ENCODE results near the gene ADAM20. TPM values are rescaled to one million over a fixed set of nuclear protein-coding genes. Genes with fewer than 3 reads are reported as not detected.

The ADAM20 gene
- total and polyA plus RNA-seq, 12 donors = 0.01 to 0.76 (median 0.34) TPM

GRCh38 chr14:70527501-70528105, 7.2 kb downstream of the ADAM20 start:
- no peak for DNase-seq
- H3K9me3 ChIP-seq = peaks cover 0 to 16% (median under 1%) of the 10 kb centered on the region in 11 donors
- H3K27ac ChIP-seq = no peak overlapping the region
- peaks cover 0 to 36% (median 0%) of the 10 kb centered on the region in 9 donors for H3K36me3 ChIP-seq
- no peaks in the 10 kb centered on the region for H3K4me1 ChIP-seq
- no peak overlapping the region for H3K4me3 ChIP-seq
- H3K27me3 ChIP-seq = no peaks in the 10 kb centered on the region
- ATAC-seq = no peak
- 88 to 95% methylated on average over 2 of the region's 2 CpGs for WGBS, 2 donors
- no peak for TF ChIP-seq CTCF (IDR thresholded peaks at IDR 0.05)
- intact Hi-C loops (cut with DNase I) = no loop called here

GRCh38 chr14:70525691-70526090, 9.1 kb downstream of the ADAM20 start:
- Histone ChIP-seq H3K36me3 (peaks cover 0 to 34% (median 0%) of the 10 kb centered on the region in 9 donors), H3K4me1 (no peaks in the 10 kb centered on the region), H3K27me3 (no peaks in the 10 kb centered on the region), H3K27ac (no peak overlapping the region), H3K4me3 (no peak overlapping the region), H3K9me3 (peaks cover 0 to 10% (median 1%) of the 10 kb centered on the region in 11 donors)
- intact Hi-C loops (cut with DNase I) = no loop called here
- no peak for TF ChIP-seq CTCF (IDR thresholded peaks at IDR 0.05)
- no peak for DNase-seq
- no peak for ATAC-seq

GRCh38 chr14:70515811-70516210, 19.0 kb downstream of the ADAM20 start:
- ATAC-seq (no peak), DNase-seq (no peak)
- no peak overlapping the region for H3K4me3 ChIP-seq
- no peak for TF ChIP-seq CTCF (IDR thresholded peaks at IDR 0.05)
- H3K36me3 ChIP-seq = peaks cover 0 to 16% (median 0%) of the 10 kb centered on the region in 9 donors
- H3K9me3 ChIP-seq = peaks cover 0 to 21% (median 10%) of the 10 kb centered on the region in 11 donors
- 90 to 91% methylated on average over 3 of the region's 3 CpGs for WGBS, 2 donors
- intact Hi-C loops (cut with DNase I) = no loop called here
- H3K27me3 ChIP-seq = no peaks in the 10 kb centered on the region
- H3K4me1 ChIP-seq = no peaks in the 10 kb centered on the region
- H3K27ac ChIP-seq = no peak overlapping the region

- no peak for ATAC-seq
- Histone ChIP-seq H3K36me3 (peaks cover 0 to 16% (median 0%) of the 10 kb centered on the region in 9 donors), H3K27me3 (no peaks in the 10 kb centered on the region), H3K4me1 (no peaks in the 10 kb centered on the region), H3K4me3 (no peak overlapping the region), H3K27ac (no peak overlapping the region), H3K9me3 (peaks cover 0 to 23% (median 0%) of the 10 kb centered on the region in 11 donors)
- WGBS, 2 donors = 52 to 71% methylated on average over 4 of the region's 4 CpGs
- intact Hi-C loops (cut with DNase I) = no loop called here
- no peak for DNase-seq
- no peak for TF ChIP-seq CTCF (IDR thresholded peaks at IDR 0.05)
Measured at GRCh38 chr14:70514168-70515069, 20.4 kb downstream of the ADAM20 start.

All from heart right ventricle (tissue), 16 donors.